Stimulated activated CD8-positive, alpha-beta memory T cell treated with anti-CD3 and anti-CD28 coated beads, Interleukin-4, amount 100 ng/mL, for 24 hours (primary cell): ENCODE measurements around the gene GRIK4.

Experiments used
- DNase-seq: peaks from one replicate; pipeline ENCODE4 v3.0.0-alpha.2; 2020; ENCODE audit warnings: low read depth

Gene GRIK4

GRCh38 chr11:120709808-120710207 lies 198.3 kb downstream of the GRIK4 start:
- no peak for DNase-seq

GRCh38 chr11:120710354-120711131 lies 199.0 kb downstream of the GRIK4 start:
- DNase-seq = no peak

GRCh38 chr11:120712014-120712413 lies 200.5 kb downstream of the GRIK4 start:
- DNase-seq = no peak

GRCh38 chr11:120712881-120713280 lies 201.3 kb downstream of the GRIK4 start:
- no peak for DNase-seq

- DNase-seq = no peak
Measured at GRCh38 chr11:120713296-120713695, 201.7 kb downstream of the GRIK4 start.

- no peak for DNase-seq
Measured at GRCh38 chr11:120714438-120714837, 202.9 kb downstream of the GRIK4 start.

GRCh38 chr11:120715239-120715638 lies 203.7 kb downstream of the GRIK4 start:
- no peak for DNase-seq

- no peak for DNase-seq
Measured at GRCh38 chr11:120717042-120717441, 205.5 kb downstream of the GRIK4 start.

GRCh38 chr11:120717623-120718022 lies 206.1 kb downstream of the GRIK4 start:
- DNase-seq = no peak

- DNase-seq = no peak
Measured at GRCh38 chr11:120718171-120718570, 206.6 kb downstream of the GRIK4 start.

- DNase-seq = no peak
Measured at GRCh38 chr11:120719348-120719747, 207.8 kb downstream of the GRIK4 start.

GRCh38 chr11:120720760-120721159 lies 209.2 kb downstream of the GRIK4 start:
- DNase-seq = no peak

GRCh38 chr11:120722524-120722923 lies 211.0 kb downstream of the GRIK4 start:
- DNase-seq = no peak

- no peak for DNase-seq
Measured at GRCh38 chr11:120723751-120724150, 212.2 kb downstream of the GRIK4 start.

GRCh38 chr11:120727752-120728151 lies 216.2 kb downstream of the GRIK4 start:
- no peak for DNase-seq

GRCh38 chr11:120735035-120735434 lies 223.5 kb downstream of the GRIK4 start:
- DNase-seq = no peak

- no peak for DNase-seq
Measured at GRCh38 chr11:120738516-120739046, 227.0 kb downstream of the GRIK4 start.

- DNase-seq = no peak
Measured at GRCh38 chr11:120739780-120740179, 228.2 kb downstream of the GRIK4 start.

- no peak for DNase-seq
Measured at GRCh38 chr11:120740380-120740779, 228.8 kb downstream of the GRIK4 start.

GRCh38 chr11:120744016-120744994 lies 232.8 kb downstream of the GRIK4 start:
- no peak for DNase-seq

GRCh38 chr11:120746376-120746775 lies 234.8 kb downstream of the GRIK4 start:
- no peak for DNase-seq

- DNase-seq = no peak
Measured at GRCh38 chr11:120746836-120747609, 235.5 kb downstream of the GRIK4 start.
